Uterus (tissue), 4 donors: ENCODE results near the gene CADM2. TPM values are rescaled to one million over a fixed set of nuclear protein-coding genes. Genes with fewer than 3 reads are reported as not detected.

ENCODE experiments used
- DNase-seq, 2 donors: peaks; one replicate each; pipeline ENCODE4 v3.0.0-alpha.2; 2019 to 2020
- H3K27ac ChIP-seq, 2 donors: fragments of 200-600 bp; sonication (generic); 1 replicate in 1 of 2; 2 replicates in 1 of 2; pipeline ENCODE4 v1.5.1; 2016 to 2018
- H3K27me3 ChIP-seq, 2 donors: fragments of 200-600 bp; sonication (generic); one replicate each; pipeline ENCODE4 v1.5.1; 2018 to 2019; ENCODE audit warnings: control low read depth in 1 of 2
- H3K36me3 ChIP-seq, 2 donors: fragments of 200-600 bp; sonication (generic); one replicate each; pipeline ENCODE4 v1.5.1; 2019; ENCODE audit warnings: control low read depth in 1 of 2
- H3K4me1 ChIP-seq, 2 donors: fragments of 200-600 bp; sonication (generic); one replicate each; pipeline ENCODE4 v1.5.1; 2018 to 2019; ENCODE audit warnings: control low read depth in 1 of 2
- H3K4me3 ChIP-seq, 2 donors: fragments of 200-600 bp; sonication (generic); 1 replicate in 1 of 2; 2 replicates in 1 of 2; pipeline ENCODE4 v1.5.1; 2018 to 2019; ENCODE audit warnings: mild to moderate bottlenecking in 1 of 2
- H3K9me3 ChIP-seq, 2 donors: fragments of 200-600 bp; sonication (generic); one replicate each; pipeline ENCODE4 v1.5.1; 2019; ENCODE audit warnings: control low read depth in 1 of 2
- CTCF ChIP-seq, 4 experiments: fragments of 200-600 bp in 2 of 4; fragments of 450-650 bp in 2 of 4; sonication (generic) in 2 of 4; IDR thresholded peaks; one replicate each; pipeline ENCODE4 v1.5.1; 2016 to 2019; ENCODE audit warnings: antibody characterized with exemption in 4 of 4, mild to moderate bottlenecking in 2 of 4, moderate library complexity in 1 of 4
- POLR2A ChIP-seq, 2 donors: fragments of 450-650 bp; IDR thresholded peaks; one replicate each; pipeline ENCODE4 v1.6.1; 2016; ENCODE audit warnings: antibody characterized with exemption in 2 of 2, mild to moderate bottlenecking in 1 of 2, moderate library complexity in 1 of 2
- intact Hi-C: fragments of 100-400 bp; cut with DNase I; formaldehyde crosslinking; loops from one replicate; pipeline ENCODE4 v1.15.1; 2023; ENCODE audit warnings: low total_unique reads
- total RNA-seq, 4 donors: library from RNA; depleted of rRNA in 3 of 4; stranded (reverse); fragments of >200 nt in 3 of 4; gene quantifications; one replicate each; pipeline versions ENCODE4 v1.1.0 to v1.2.4, GENCODE V29; 2014 to 2023
- donor health status: DM: yes; HTN: yes; CAD: no.

The CADM2 gene
- total RNA-seq, 4 donors from 2014 or later = 0.29 to 6.6 (median 0.85) TPM; not detected in 1

GRCh38 chr3:85576697-85577200, 618.0 kb downstream of the CADM2 start:
- Histone ChIP-seq H3K27me3 (no peaks in the 10 kb centered on the region), H3K9me3 (no peaks in the 10 kb centered on the region), H3K4me1 (no peaks in the 10 kb centered on the region), H3K36me3 (no peaks in the 10 kb centered on the region), H3K27ac (no peak overlapping the region), H3K4me3 (no peak overlapping the region)
- no peak for DNase-seq
- intact Hi-C loops = no loop called here
- no peak for TF ChIP-seq POLR2A (IDR thresholded peaks at IDR 0.05)
- TF ChIP-seq CTCF (IDR thresholded peaks at IDR 0.05) = no peak

DNA sequence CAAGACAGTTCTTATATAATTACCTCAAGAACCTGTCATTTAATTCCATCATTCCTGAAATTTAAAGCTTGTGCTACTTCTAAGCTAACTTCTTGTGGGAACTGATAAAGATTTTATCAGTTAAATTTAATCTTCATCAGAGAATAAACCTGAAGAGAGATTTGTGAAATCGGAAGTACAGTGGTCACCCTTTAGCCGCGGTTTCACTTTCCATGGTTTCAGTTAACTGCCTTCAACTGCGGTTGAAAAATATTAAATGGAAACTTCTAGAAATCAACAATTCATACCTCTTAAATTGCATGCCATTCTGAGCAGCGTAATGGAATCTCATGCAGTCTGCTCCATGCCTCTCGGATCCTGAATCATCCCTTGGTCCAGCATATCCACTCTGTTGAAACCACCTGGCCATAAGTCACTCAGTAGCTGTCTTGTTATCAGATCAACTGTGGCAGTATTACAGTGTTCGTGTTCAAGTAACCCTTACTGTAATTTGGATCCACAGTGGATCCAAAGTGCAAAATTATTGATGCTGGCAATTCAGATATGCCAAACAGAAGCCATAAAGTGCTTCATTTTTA, 626.1 kb downstream of the CADM2 start:
- H3K27me3 ChIP-seq = no peaks in the 10 kb centered on the region
- no peak for TF ChIP-seq POLR2A (IDR thresholded peaks at IDR 0.05)
- no peak for TF ChIP-seq CTCF (IDR thresholded peaks at IDR 0.05)
- no peaks in the 10 kb centered on the region for H3K9me3 ChIP-seq
- DNase-seq = no peak
- H3K4me1 ChIP-seq = no peaks in the 10 kb centered on the region
- intact Hi-C loops = no loop called here
- no peak overlapping the region for H3K27ac ChIP-seq
- H3K36me3 ChIP-seq = no peaks in the 10 kb centered on the region
- no peak overlapping the region for H3K4me3 ChIP-seq

- Histone ChIP-seq H3K36me3 (no peaks in the 10 kb centered on the region), H3K4me1 (no peaks in the 10 kb centered on the region), H3K27ac (no peak overlapping the region), H3K4me3 (no peak overlapping the region), H3K9me3 (no peaks in the 10 kb centered on the region), H3K27me3 (no peaks in the 10 kb centered on the region)
- no peak for DNase-seq
- intact Hi-C loops = no loop called here
- TF ChIP-seq CTCF (IDR thresholded peaks at IDR 0.05) = no peak
- no peak for TF ChIP-seq POLR2A (IDR thresholded peaks at IDR 0.05)
Observed at GRCh38 chr3:85586018-85586417, 627.2 kb downstream of the CADM2 start.

GRCh38 chr3:85589145-85589544, 630.4 kb downstream of the CADM2 start:
- H3K36me3 ChIP-seq = no peaks in the 10 kb centered on the region
- no peak overlapping the region for H3K4me3 ChIP-seq
- no peaks in the 10 kb centered on the region for H3K27me3 ChIP-seq
- H3K9me3 ChIP-seq = no peaks in the 10 kb centered on the region
- intact Hi-C loops = no loop called here
- no peak overlapping the region for H3K27ac ChIP-seq
- no peaks in the 10 kb centered on the region for H3K4me1 ChIP-seq
- TF ChIP-seq CTCF (IDR thresholded peaks at IDR 0.05) (no peak), POLR2A (IDR thresholded peaks at IDR 0.05) (no peak)
- no peak for DNase-seq

DNA sequence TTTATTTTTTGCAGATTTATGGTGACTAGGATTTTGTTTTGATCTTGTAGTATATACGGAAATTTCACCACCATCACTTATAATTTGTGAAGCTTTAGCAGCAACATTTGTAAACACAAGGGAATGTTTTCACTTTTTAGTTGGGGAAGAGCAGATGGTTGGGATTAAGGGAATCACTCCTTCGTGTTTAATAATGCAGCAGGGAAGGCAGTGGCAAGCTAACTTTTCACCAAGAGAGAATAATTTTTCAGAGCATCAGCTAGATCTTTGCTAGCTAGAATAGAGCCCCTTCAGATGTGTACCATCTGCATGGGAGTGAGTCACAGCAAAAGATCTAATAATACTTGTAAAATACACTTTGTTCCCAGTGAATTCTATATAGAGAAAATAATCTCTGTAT, 632.7 kb downstream of the CADM2 start:
- no peak overlapping the region for H3K4me3 ChIP-seq
- H3K36me3 ChIP-seq = no peaks in the 10 kb centered on the region
- no peaks in the 10 kb centered on the region for H3K27me3 ChIP-seq
- no peak for TF ChIP-seq POLR2A (IDR thresholded peaks at IDR 0.05)
- no peak overlapping the region for H3K27ac ChIP-seq
- H3K4me1 ChIP-seq = no peaks in the 10 kb centered on the region
- H3K9me3 ChIP-seq = no peaks in the 10 kb centered on the region
- DNase-seq = no peak
- intact Hi-C loops = no loop called here

DNA sequence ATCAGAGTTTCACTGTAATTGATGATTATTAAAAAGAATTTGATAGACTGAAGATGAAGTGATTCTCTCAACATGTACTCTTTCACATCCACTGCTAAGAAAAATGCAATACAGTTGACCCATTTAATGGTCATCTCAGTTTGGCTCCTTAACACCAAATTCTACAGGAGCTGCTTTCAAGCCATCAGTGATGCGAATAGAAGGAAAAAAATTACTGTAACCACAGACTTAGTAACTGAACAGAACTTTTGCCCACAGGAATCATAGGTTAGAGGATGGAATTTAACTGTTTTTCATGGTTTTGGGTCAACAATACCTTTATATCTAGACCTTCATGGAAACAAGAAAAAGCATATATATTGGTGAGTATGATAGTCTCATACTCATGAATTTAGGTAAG, 633.5 kb downstream of the CADM2 start:
- intact Hi-C loops = no loop called here
- no peaks in the 10 kb centered on the region for H3K9me3 ChIP-seq
- H3K27ac ChIP-seq = no peak overlapping the region
- H3K27me3 ChIP-seq = no peaks in the 10 kb centered on the region
- H3K4me3 ChIP-seq = no peak overlapping the region
- no peaks in the 10 kb centered on the region for H3K4me1 ChIP-seq
- H3K36me3 ChIP-seq = no peaks in the 10 kb centered on the region
- TF ChIP-seq CTCF (IDR thresholded peaks at IDR 0.05) (no peak), POLR2A (IDR thresholded peaks at IDR 0.05) (no peak)
- DNase-seq = no peak
